CD4-positive, alpha-beta memory T cell (primary cell): Measurements from ENCODE around the gene LRIG1. TPM values are rescaled to one million over a fixed set of nuclear protein-coding genes. Genes with fewer than 3 reads are reported as not detected.

Experiments
- CTCF ChIA-PET: fragments of 350-600 bp; sonication (Branson Sonifier 250); formaldehyde crosslinking; loops from one replicate; lab custom pipeline; 2021; ENCODE audit warnings: inconsistent platforms; ENCODE audit not compliant: partially characterized antibody; lab: Charles Lee
- POLR2A ChIA-PET: fragments of 350-600 bp; sonication (Branson Sonifier 250); formaldehyde crosslinking; loops from one replicate; lab custom pipeline; 2021; ENCODE audit not compliant: partially characterized antibody; lab: Charles Lee
- DNase-seq, 5 donors: peaks; one replicate each; pipeline versions ENCODE4 v3.0.0 to v3.0.0-alpha.2; 2020 to 2022; ENCODE audit warnings: mixed read lengths in 1 of 5
- H3K27ac ChIP-seq: one replicate; pipeline ENCODE4 v1.7.0; 2013; ENCODE audit warnings: low read depth, low read length
- H3K27me3 ChIP-seq: 2 replicates; pipeline ENCODE4 v1.7.0; 2013; ENCODE audit warnings: mild to moderate bottlenecking, low read length, moderate library complexity; ENCODE audit not compliant: insufficient read depth
- H3K36me3 ChIP-seq: 2 replicates; pipeline ENCODE4 v1.7.0; 2013; ENCODE audit warnings: mild to moderate bottlenecking, low read length, moderate library complexity; ENCODE audit not compliant: insufficient read depth
- H3K4me1 ChIP-seq: 2 replicates; pipeline ENCODE4 v1.7.0; 2013; ENCODE audit warnings: mild to moderate bottlenecking, low read length, moderate library complexity; ENCODE audit not compliant: insufficient read depth
- H3K4me3 ChIP-seq, 2 donors: one replicate each; pipeline ENCODE4 v1.7.0; 2013; ENCODE audit warnings: low read length in 2 of 2, mild to moderate bottlenecking in 1 of 2
- H3K9me3 ChIP-seq, 2 donors: one replicate each; pipeline ENCODE4 v1.7.0; 2013; ENCODE audit warnings: low read length in 2 of 2, control low read depth in 1 of 2; ENCODE audit not compliant: control insufficient read depth in 1 of 2
- H3K27ac Mint-ChIP-seq, 7 donors: one replicate each; pipeline ENCODE4 v1.8.0; 2020 to 2021; ENCODE audit warnings: mixed read lengths in 7 of 7, mild to moderate bottlenecking in 6 of 7, inconsistent platforms in 3 of 7, moderate library complexity in 3 of 7
- H3K27me3 Mint-ChIP-seq, 2 donors: one replicate each; pipeline ENCODE4 v1.8.0; 2020 to 2021; ENCODE audit warnings: mixed read lengths in 2 of 2
- H3K36me3 Mint-ChIP-seq, 2 donors: one replicate each; pipeline ENCODE4 v1.8.0; 2020 to 2021; ENCODE audit warnings: mixed read lengths in 2 of 2, inconsistent platforms in 1 of 2, mild to moderate bottlenecking in 1 of 2
- H3K4me1 Mint-ChIP-seq, 4 donors: one replicate each; pipeline ENCODE4 v1.8.0; 2020 to 2021; ENCODE audit warnings: mixed read lengths in 4 of 4, mild to moderate bottlenecking in 1 of 4
- H3K4me3 Mint-ChIP-seq, 8 donors: one replicate each; pipeline ENCODE4 v1.8.0; 2020 to 2021; ENCODE audit warnings: mixed read lengths in 8 of 8, mild to moderate bottlenecking in 7 of 8, moderate library complexity in 6 of 8, inconsistent platforms in 3 of 8
- H3K9me3 Mint-ChIP-seq, 8 donors: one replicate each; pipeline ENCODE4 v1.8.0; 2020 to 2021; ENCODE audit warnings: mixed read lengths in 8 of 8, mild to moderate bottlenecking in 5 of 8, inconsistent platforms in 3 of 8, moderate library complexity in 1 of 8
- intact Hi-C: fragments of 100-400 bp; cut with micrococcal nuclease; formaldehyde crosslinking; loops from one replicate; pipeline ENCODE4 v1.15.1; 2023
- polyA plus RNA-seq, 2 donors: library from polyadenylated mRNA; unstranded; fragments of 300-500 nt; fragmentation: Illumina TruSeq; gene quantifications; one replicate each; pipeline ENCODE4 v1.2.3, GENCODE V29; 2021
- total RNA-seq, 2 experiments: library from RNA; stranded (reverse); gene quantifications; one replicate each; pipeline ENCODE4 v1.2.3, GENCODE V29; 2021

Gene LRIG1
- total and polyA plus RNA-seq, 4 experiments from 2014 or later: 28.6 to 71.7 (median 62.4) TPM

DNA sequence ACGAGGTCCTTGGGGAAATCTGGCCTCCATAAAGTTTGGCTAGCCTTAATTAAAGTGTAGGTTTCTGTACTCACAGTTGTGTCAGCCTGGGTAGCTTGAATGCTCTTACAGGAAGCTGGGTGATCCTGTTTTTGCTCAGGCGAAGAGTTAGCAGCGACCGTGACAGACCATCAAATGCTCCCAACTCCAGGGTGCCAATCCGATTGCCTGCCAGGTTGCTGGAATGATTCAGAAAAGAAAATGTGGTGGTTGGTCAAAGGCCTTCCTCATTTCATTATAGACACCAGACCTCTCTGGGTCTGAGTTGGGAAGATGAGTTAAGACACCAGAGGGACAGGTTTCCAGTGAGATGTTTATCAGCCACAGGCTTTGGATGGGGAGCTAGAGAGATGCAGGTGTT is 86.0 kb downstream of the LRIG1 start:
- Histone ChIP-seq H3K9me3 (no peaks in the 10 kb centered on the region), H3K4me1 (no peaks in the 10 kb centered on the region), H3K4me3 (no peak overlapping the region), H3K36me3 (peaks cover 52% of the 10 kb centered on the region), H3K27ac (no peak overlapping the region), H3K27me3 (no peaks in the 10 kb centered on the region)
- no peaks in the 10 kb centered on the region for H3K27me3 Mint-ChIP-seq
- no peak for DNase-seq
- CTCF ChIA-PET: interaction anchor here (1.2 to 1.3 kb wide), 2 partner anchors 18 to 37 kb away, joined by 3 to 4 read pairs; no protein-coding TSS in a partner anchor
- peaks cover 0 to 2% (median 0%) of the 10 kb centered on the region in 8 donors for H3K9me3 Mint-ChIP-seq
- intact Hi-C loops: no loop called here
- no peak overlapping the region for H3K4me3 Mint-ChIP-seq
- POLR2A ChIA-PET: no interaction called here
- H3K36me3 Mint-ChIP-seq: peaks cover 39 to 87% of the 10 kb centered on the region in 2 donors
- peaks cover 5 to 23% (median 13%) of the 10 kb centered on the region in 4 donors for H3K4me1 Mint-ChIP-seq
- H3K27ac Mint-ChIP-seq: peak overlapping the region in 3 of 7 donors; percentile 25 to 62 (median 59)

DNA sequence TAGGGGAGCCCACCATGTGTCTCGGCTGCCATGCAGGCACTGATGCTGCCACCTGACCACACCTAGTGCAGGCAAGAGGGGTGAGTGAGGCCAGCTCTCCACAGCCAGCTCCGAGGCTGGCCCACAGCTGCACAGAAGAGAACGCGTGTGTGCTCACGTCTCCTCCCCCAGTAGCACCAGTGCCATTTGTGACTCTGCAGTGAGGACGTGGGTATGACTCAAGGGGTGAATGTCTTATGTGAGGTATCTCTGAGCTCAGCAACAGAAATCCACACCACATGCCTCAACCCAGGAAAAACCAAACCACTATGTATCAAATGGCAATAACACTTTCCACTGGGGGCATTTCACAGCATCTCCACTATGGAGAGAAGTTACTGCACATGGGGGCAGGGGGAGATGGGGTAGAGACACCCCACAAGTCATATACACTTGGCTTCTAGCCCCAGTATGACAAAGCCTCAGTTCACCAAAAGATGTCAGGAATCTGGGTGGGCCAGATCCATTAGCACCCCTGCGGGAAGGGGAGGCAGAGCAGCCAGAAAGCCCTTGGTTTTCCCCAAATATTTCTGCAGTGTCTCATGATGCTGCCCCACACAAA is 87.6 kb downstream of the LRIG1 start:
- H3K4me3 ChIP-seq: no peak overlapping the region
- no peaks in the 10 kb centered on the region for H3K27me3 ChIP-seq
- H3K9me3 ChIP-seq: no peaks in the 10 kb centered on the region
- H3K36me3 Mint-ChIP-seq: peaks cover 43 to 86% of the 10 kb centered on the region in 2 donors
- no peaks in the 10 kb centered on the region for H3K4me1 ChIP-seq
- peaks cover 64% of the 10 kb centered on the region for H3K36me3 ChIP-seq
- H3K27ac Mint-ChIP-seq: peak overlapping the region in 3 of 7 donors; percentile 46 to 70 (median 64)
- ChIA-PET POLR2A (interaction anchor here (1.0 kb wide), 1 partner anchor 321 kb away, joined by 3 read pairs; no protein-coding TSS in a partner anchor), CTCF (interaction anchor here (2.4 kb wide), 1 partner anchor 9 kb away, joined by 7 read pairs; no protein-coding TSS in a partner anchor)
- H3K4me3 Mint-ChIP-seq: no peak overlapping the region
- no peak for DNase-seq
- H3K4me1 Mint-ChIP-seq: peaks cover 2 to 7% (median 4%) of the 10 kb centered on the region in 4 donors
- H3K27ac ChIP-seq: no peak overlapping the region
- peaks cover 0 to 2% (median 0%) of the 10 kb centered on the region in 8 donors for H3K9me3 Mint-ChIP-seq
- H3K27me3 Mint-ChIP-seq: no peaks in the 10 kb centered on the region
- intact Hi-C loops: no loop called here

DNA sequence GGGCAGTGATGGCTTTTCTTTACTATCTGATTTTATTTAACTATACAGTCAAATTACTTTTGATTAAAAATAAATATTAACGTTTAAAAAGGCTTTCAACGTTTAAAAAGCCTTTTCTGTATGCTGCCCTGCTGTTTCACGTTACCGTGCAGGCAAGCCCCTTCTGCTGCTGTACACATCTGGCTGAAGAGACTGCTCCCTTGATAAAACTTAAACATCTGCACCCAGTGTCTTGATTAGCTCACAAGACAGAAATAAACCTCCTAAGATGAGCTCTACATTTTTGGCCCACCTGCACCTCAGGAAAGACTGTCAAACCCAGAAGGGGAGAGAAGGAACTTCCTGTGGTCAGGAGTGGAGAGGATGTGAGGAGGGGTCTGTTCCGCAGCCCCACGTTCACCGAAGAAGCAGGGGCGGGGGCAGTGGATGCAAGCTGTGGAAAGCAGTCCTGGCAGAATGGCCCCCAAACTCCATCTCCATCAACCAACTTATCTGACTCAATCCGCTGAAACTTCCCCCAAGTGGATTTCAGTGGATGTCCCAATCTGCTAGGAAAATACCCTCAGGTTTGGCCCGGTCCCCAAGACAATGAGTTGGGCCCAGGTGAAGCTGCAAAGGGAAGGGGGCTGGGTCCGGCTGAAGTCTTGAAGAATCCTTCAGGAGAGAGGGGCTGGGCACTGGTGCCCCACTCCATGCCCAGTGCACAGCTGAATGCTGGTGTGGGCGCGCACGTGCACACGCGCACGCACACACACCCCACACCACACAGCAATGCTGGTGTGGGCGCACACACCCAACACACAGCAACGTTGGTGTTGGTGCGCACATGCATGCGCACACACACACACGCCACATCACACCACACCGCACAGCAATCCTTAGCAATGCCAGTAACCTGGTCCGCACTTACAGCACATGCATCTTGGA is 88.6 kb downstream of the LRIG1 start:
- intact Hi-C loops: no loop called here
- DNase-seq: no peak
- Histone ChIP-seq H3K4me1 (no peaks in the 10 kb centered on the region), H3K4me3 (no peak overlapping the region), H3K9me3 (no peaks in the 10 kb centered on the region), H3K27ac (no peak overlapping the region), H3K27me3 (no peaks in the 10 kb centered on the region), H3K36me3 (peaks cover 74% of the 10 kb centered on the region)
- ChIA-PET POLR2A (interaction anchor here (2.3 kb wide), 1 partner anchor 18 kb away, joined by 8 read pairs; no protein-coding TSS in a partner anchor), CTCF (interaction anchor here (1.1 to 2.4 kb wide), 3 partner anchors 8 to 410 kb away, joined by 3 to 7 read pairs (median 4); no protein-coding TSS in a partner anchor)
- peaks cover 43 to 88% of the 10 kb centered on the region in 2 donors for H3K36me3 Mint-ChIP-seq
- H3K4me3 Mint-ChIP-seq: no peak overlapping the region
- H3K27ac Mint-ChIP-seq: peak overlapping the region in 4 of 7 donors; percentile 8 to 64 (median 38)
- H3K4me1 Mint-ChIP-seq: peaks cover 1 to 4% (median 3%) of the 10 kb centered on the region in 4 donors
- H3K9me3 Mint-ChIP-seq: no peaks in the 10 kb centered on the region
- no peaks in the 10 kb centered on the region for H3K27me3 Mint-ChIP-seq

DNA sequence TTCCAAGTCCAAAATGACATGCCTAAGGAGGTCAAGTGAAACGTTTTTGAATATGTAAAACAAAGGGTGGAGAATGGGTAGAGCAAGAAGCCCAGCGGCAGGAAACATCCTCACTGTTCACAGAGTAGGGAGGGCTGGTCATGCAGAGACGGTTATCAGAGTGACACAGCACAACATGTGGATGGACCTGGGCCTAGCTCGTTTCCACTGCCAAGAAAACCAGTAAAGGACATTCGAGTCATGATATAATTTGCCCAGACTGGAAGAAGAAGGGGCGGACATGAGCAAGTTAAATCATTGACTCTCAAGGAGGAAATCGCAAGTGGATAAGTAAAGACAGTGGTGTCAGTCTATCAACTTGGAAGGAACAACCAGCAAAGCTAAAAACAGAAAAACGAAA is 89.3 kb downstream of the LRIG1 start:
- no peak overlapping the region for H3K4me3 Mint-ChIP-seq
- H3K36me3 Mint-ChIP-seq: peaks cover 42 to 83% of the 10 kb centered on the region in 2 donors
- H3K9me3 ChIP-seq: no peaks in the 10 kb centered on the region
- H3K27ac Mint-ChIP-seq: peak overlapping the region in 3 of 7 donors; percentile 10 to 44 (median 43)
- no peak overlapping the region for H3K27ac ChIP-seq
- H3K36me3 ChIP-seq: peaks cover 77% of the 10 kb centered on the region
- intact Hi-C loops: no loop called here
- DNase-seq: no peak
- H3K4me1 ChIP-seq: no peaks in the 10 kb centered on the region
- no peaks in the 10 kb centered on the region for H3K27me3 Mint-ChIP-seq
- H3K4me3 ChIP-seq: no peak overlapping the region
- H3K27me3 ChIP-seq: no peaks in the 10 kb centered on the region
- H3K9me3 Mint-ChIP-seq: no peaks in the 10 kb centered on the region
- H3K4me1 Mint-ChIP-seq: peaks cover 0 to 4% (median 2%) of the 10 kb centered on the region in 4 donors
- CTCF ChIA-PET: interaction anchor here (0.8 to 1.6 kb wide), 5 partner anchors 39 to 411 kb away, joined by 3 to 4 read pairs (median 3); no protein-coding TSS in a partner anchor
- POLR2A ChIA-PET: interaction anchor here (2.3 kb wide), 1 partner anchor 17 kb away, joined by 8 read pairs; no protein-coding TSS in a partner anchor

DNA sequence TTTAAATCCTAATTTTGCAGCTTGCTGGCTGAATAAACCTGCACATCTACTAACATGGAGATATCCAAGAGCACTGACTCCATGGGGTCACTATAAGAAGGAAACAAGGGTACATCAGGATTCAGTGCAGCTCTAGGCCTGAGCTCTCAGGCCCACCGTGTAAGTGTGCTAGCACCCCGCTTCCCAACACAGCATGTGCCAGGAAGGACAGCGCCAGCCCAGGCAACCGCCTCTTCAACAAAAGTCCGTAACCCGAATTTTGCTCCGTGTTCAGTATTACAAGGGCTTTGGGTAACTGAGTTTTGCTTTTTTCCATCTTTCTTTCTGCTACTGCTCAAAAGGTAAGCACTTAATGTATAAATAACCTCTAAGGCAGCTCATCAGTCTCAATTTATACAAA is 89.8 kb downstream of the LRIG1 start:
- H3K4me1 Mint-ChIP-seq: peaks cover 0 to 4% (median 2%) of the 10 kb centered on the region in 4 donors
- POLR2A ChIA-PET: interaction anchor here (2.3 kb wide), 1 partner anchor 17 kb away, joined by 8 read pairs; no protein-coding TSS in a partner anchor
- H3K27me3 Mint-ChIP-seq: no peaks in the 10 kb centered on the region
- no peaks in the 10 kb centered on the region for H3K4me1 ChIP-seq
- H3K36me3 Mint-ChIP-seq: peaks cover 42 to 83% of the 10 kb centered on the region in 2 donors
- no peak overlapping the region for H3K4me3 ChIP-seq
- no peak overlapping the region for H3K4me3 Mint-ChIP-seq
- peaks cover 79% of the 10 kb centered on the region for H3K36me3 ChIP-seq
- H3K27ac ChIP-seq: no peak overlapping the region
- H3K27me3 ChIP-seq: no peaks in the 10 kb centered on the region
- no peaks in the 10 kb centered on the region for H3K9me3 ChIP-seq
- intact Hi-C loops: no loop called here
- CTCF ChIA-PET: interaction anchor here (0.7 to 4.8 kb wide), 9 partner anchors 33 to 411 kb away, joined by 3 to 41 read pairs (median 3); no protein-coding TSS in a partner anchor
- no peak for DNase-seq
- H3K27ac Mint-ChIP-seq: peak overlapping the region in 2 of 7 donors; percentile 8 to 43
- no peaks in the 10 kb centered on the region for H3K9me3 Mint-ChIP-seq

DNA sequence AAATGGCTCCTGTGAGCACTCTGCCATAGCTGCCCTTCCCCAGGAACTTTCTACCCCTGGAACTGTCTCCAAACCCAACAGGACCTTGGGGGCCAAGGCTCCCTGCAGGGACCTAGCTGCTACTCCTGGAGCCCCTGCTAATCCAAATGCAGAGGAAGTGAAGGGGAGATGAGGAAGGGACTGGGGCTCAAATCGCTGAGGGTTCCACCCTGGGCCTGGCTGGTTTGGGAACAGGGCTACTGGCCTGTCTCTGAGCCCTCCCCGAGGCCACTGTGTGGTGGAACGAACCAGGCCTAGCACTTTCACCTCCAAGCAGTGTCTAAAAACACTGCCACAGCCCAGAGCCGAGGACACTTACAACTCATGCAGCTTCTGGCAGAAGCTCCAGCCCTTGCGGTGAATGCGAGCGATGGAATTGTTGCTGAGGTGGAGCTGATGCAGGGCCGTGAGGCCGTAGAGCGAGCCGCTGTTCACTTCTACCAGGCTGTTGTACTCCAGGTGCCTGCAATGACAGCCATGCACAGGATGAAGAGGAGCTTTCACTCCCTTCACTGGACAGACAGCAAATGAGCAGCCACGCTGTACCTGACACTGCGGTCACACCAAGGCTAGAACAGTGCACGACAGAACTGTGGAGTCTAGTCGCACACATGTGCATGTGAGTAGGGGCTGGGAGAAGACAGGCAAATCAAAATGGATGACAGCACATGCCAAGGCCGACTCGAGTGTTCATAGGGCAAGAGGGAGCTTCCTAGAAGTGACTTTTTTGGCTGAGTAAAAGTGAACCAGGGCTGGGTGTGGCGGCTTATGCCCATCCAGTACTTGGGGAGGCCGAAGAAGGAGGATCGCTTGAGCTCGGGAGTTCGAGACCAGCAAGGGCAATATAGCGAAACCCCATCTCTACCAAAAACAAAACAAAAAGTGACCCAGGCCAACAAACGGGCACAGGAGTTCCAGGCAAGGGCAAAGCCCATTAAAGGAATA is 90.8 kb downstream of the LRIG1 start:
- H3K4me3 Mint-ChIP-seq: no peak overlapping the region
- H3K4me1 ChIP-seq: no peaks in the 10 kb centered on the region
- H3K36me3 Mint-ChIP-seq: peaks cover 48 to 77% of the 10 kb centered on the region in 2 donors
- POLR2A ChIA-PET: interaction anchor here (2.3 kb wide), 1 partner anchor 16 kb away, joined by 8 read pairs; no protein-coding TSS in a partner anchor
- H3K36me3 ChIP-seq: peaks cover 83% of the 10 kb centered on the region
- H3K4me1 Mint-ChIP-seq: peaks cover 0 to 4% (median 2%) of the 10 kb centered on the region in 4 donors
- no peak overlapping the region for H3K27ac ChIP-seq
- no peaks in the 10 kb centered on the region for H3K9me3 Mint-ChIP-seq
- H3K27me3 ChIP-seq: no peaks in the 10 kb centered on the region
- H3K9me3 ChIP-seq: no peaks in the 10 kb centered on the region
- intact Hi-C loops: loop anchor here (5.0 kb wide), 1 partner anchor 72 kb away; no protein-coding TSS in a partner anchor
- H3K27ac Mint-ChIP-seq: peak overlapping the region in 4 of 7 donors; percentile 19 to 72 (median 48)
- H3K27me3 Mint-ChIP-seq: no peaks in the 10 kb centered on the region
- CTCF ChIA-PET: interaction anchor here (0.7 to 7.8 kb wide), 12 partner anchors 32 to 409 kb away, joined by 3 to 187 read pairs (median 4); no protein-coding TSS in a partner anchor
- H3K4me3 ChIP-seq: no peak overlapping the region
- DNase-seq: no peak
